HL-60/S4 (cell line): ENCODE measurements around the gene CDKAL1.

Experiments used
- in situ Hi-C: fragments of 300-500 bp; cut with MboI; formaldehyde crosslinking; loops from 2 replicates; pipeline ENCODE4 v1.14.3; 2022; ENCODE audit warnings: low sequenced_read_pairs

The CDKAL1 gene

DNA sequence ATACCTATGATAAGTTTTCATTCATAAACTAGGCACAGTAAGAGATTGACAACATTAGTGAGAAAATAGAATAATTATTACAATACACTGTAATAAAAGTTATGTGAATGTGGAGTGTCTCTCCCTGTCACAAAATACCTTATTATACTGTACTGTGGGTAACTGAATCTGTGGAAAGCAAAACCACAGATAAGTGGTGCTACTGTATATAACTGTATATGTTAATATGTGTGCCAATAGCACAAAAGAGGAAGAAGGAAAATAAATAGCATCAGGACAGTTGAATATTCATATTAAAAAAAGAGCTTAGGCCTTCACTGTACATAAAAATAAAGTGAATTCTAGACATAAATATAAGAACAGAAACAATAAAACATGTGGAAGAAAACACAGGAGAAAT, 243.5 kb downstream of the CDKAL1 start:
- in situ Hi-C loops: no loop called here

GRCh38 chr6:20778459-20778858, 244.2 kb downstream of the CDKAL1 start:
- in situ Hi-C loops: no loop called here

DNA sequence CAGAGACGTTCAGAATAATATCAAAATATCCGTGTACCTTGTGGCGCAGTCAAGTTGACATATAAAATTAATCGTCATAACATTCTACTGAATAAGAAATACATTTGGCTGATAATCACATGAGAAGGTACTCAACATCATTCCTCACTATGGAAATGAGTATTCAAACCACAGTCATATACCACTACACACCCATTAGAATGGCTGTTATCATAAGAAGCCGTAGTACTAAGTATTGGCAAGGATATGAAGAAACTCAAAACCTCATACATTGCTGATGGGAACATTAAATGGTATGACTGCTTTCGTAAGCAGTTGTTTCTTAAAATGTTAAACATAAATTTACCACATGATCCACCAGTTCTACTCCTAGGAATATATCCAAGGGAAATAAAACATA, 244.7 kb downstream of the CDKAL1 start:
- in situ Hi-C loops: no loop called here

GRCh38 chr6:20789162-20789561, 254.9 kb downstream of the CDKAL1 start:
- in situ Hi-C loops: no loop called here

DNA sequence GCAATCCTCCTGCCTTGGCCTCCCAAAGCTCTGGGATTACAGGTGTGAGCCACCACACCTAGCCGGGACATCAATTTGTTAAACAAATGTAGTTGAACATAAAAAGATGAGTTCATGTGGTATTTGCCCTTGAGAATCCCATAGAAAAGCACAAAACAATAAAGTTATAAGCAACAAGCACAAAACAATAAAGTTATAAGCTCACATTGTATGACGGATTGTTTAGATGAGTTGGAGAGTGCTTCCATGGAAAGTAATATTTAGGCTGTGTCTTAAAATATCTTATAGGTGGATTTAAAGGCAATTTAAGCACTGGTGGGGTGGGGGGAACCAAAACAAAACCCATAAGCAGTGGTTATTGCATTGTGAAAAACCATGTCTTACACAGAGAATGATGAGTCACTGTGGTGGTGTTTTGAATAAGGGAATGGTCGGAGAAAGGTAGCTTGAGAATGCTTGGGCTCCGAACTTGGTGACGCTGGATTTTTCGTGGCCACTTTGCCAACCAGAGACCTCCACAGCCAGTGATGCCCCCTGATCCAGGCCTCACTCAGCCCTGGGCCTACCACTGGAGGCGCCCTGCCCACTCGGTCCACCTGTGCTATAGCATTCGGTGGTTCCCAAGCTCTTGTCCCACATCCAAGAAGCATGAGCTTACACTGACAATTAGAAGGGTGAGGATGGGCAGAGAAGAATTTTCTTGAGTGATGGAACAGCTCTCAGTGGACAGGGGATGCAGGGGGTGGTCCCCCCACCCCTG, 256.0 kb downstream of the CDKAL1 start:
- in situ Hi-C loops: no loop called here

DNA sequence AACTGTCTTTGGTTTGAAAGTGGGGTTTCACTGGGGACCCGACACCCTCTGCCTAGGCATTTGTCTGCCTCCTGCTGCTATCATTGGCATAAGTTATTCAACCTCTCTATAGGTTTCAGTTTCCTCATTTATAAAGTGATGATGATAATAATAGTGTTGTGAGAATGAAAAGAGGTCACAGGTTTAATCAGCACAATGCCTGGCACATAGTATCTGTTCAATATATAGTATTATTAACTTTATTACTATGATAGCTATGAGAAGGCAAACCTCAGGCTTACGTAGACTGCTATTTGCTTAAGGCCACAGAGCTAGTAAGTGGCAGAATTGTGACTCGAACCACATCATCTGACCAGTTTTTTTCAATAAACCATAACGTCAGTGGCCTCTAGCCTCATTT, 256.8 kb downstream of the CDKAL1 start:
- in situ Hi-C loops: no loop called here

GRCh38 chr6:20791944-20792343, 257.7 kb downstream of the CDKAL1 start:
- in situ Hi-C loops: no loop called here

DNA sequence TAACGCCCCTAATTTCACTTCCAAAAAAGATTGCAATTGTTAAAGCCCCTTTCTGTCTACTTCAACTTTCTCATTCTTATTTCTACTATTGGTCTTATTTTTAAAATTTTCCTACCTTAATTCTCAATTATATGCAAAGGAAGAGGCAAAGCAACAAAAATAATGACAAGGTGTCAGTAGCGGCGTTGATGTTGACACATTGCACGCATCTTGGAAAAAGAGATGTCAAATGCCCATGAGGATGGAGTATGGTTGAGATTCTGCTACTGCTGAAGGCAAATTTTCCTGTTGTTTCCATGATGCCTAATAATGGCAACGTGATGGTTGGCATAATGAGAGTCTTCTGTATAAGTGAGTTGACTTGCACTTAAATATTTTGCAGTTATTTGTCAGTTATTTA, 258.9 kb downstream of the CDKAL1 start:
- in situ Hi-C loops: no loop called here

DNA sequence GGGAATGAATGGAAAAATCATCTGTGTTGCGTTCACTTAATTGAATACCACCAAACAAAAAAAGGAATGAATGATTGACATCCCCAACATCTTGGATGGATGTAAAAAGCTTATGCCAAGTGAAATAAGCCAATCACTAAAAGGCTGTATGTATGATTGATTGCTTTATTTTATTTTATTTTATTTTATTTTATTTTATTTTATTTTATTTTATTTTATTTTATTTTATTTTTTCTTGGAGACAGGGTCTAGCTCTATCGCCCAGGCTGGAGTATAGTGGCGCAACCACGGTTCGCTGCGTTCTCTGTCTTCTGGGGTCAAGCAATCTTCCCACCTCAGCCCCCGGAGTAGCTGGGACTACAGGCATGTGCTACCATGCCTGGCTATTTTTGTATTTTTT, 263.3 kb downstream of the CDKAL1 start:
- in situ Hi-C loops: no loop called here

DNA sequence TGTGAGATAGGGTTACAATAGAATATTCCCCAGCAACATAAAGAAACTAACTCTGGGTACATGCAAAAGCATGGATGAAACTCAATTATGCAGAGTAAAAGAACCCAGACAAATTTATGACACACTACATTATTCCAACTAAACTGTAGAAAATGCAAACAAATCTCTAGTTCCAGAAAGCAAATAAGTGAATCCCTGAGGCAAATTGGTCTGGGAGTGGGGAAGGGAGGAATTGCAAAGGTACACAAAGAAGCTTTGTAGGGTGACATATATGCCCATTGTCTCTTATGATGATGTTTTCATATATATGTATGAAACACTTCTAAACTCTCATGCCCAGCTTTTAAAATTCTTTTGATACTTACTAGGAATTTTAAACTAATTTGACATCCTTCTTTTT, 266.0 kb downstream of the CDKAL1 start:
- in situ Hi-C loops: no loop called here

DNA sequence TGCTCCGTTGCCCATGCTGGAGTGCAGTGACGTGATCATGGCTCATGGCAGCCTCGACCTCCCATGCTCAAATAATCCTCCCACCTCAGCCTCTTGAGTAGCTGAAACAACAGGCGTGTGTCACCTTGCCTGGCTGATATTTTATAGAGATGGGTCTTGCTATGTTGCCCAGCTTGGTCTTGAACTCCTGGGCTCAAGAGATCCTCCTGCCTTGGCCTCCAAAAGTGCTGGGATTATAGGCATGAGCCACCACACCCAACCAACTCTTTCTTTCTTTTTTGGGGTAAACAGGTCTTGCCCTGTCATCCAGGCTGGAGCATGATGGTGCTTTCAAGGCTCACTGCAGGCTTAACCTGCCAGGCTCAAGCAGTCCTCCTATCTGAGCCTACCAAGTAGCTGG, 266.4 kb downstream of the CDKAL1 start:
- in situ Hi-C loops: no loop called here

- in situ Hi-C loops: no loop called here
These were observed 267.3 kb downstream of the CDKAL1 start for GRCh38 chr6:20801595-20801994.

GRCh38 chr6:20802596-20802995, 268.3 kb downstream of the CDKAL1 start:
- in situ Hi-C loops: no loop called here

GRCh38 chr6:20805021-20805420, 270.8 kb downstream of the CDKAL1 start:
- in situ Hi-C loops: no loop called here

DNA sequence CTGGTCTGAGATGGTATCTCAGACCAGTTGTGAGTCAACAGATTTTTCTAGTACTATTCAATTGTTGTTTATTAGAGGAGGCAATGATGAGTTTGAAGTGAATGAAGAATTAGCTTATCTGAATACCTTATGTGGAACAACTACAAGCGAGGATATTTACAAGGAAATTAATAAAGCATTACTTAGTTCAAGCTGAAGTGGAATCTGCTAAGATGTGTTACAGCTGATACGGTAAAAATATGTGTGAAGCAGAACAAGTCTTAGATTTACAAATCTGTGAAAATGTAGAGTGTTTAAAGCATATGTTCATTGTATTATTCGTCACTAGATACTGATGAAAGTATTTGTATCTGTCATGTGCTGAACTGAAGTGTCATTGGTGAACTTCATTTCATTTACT, 272.4 kb downstream of the CDKAL1 start:
- in situ Hi-C loops: no loop called here

- in situ Hi-C loops: no loop called here
These were observed 274.2 kb downstream of the CDKAL1 start for GRCh38 chr6:20808439-20808838.

GRCh38 chr6:20808924-20809323, 274.7 kb downstream of the CDKAL1 start:
- in situ Hi-C loops: no loop called here

DNA sequence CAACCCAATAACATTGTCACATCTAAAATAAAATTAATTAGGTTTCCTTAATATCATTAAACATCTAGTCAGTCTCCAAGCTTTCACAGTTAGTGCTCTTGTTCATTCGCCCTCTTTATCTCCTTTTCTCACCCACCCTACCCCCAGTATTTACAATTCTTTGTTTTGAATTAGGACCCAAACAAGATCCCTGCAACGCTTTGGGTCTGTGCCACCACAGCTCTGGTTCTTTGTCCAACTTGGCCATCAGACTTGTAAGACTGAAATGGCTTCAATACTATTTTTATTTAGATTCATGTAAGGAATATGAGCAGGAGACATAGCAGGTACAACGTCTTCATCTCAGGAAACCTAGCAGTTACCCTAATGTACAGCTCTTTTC, 276.5 kb downstream of the CDKAL1 start:
- in situ Hi-C loops: no loop called here

DNA sequence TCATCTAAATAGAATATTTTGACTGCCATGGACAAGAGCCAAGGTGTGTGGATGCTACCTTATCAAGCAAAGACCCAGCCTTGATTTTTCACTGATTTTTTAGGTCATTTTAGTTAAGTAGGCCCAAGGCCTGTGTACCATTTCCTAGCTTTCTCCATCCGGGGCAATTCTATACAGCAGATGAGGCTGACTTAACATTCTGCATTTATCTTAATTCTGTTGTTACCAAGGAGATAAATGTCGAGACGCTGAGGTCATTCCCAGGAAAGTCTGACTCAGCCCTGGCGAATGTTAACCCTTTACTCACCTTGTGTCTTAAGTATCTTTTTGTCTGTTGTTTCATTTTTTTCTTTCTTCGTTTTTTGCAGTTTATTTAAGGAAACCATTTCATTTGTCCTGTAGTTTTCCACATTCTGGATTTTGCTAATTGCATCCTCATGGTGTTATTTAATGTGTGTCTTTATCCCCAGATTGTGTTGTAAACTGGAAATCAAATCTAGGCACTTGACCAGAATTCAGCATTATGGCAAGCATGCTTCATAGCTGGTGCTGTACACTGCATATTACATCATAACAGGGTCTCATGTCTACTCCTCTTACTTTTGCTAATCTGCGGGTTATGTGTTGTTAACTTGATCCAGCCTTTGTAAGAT, 277.0 kb downstream of the CDKAL1 start:
- in situ Hi-C loops: no loop called here

DNA sequence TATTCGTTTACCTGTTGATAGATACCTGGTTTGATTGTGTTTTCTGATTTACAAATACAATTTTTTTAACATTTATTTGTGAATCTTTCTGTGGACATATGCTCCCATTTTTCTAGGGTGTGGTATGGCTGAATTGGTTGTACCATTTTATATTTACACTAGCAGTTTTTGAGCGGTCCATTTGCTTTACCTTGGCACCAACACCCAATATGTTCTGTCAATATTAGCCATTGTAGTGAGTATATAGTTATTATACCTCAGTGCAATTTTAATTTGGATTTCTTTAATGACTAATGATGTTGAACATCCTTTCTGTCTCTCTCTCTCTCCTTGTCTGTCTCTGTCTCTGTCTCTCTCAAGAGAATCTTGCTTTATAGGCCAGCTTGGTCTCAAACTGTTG, 278.5 kb downstream of the CDKAL1 start:
- in situ Hi-C loops: no loop called here

DNA sequence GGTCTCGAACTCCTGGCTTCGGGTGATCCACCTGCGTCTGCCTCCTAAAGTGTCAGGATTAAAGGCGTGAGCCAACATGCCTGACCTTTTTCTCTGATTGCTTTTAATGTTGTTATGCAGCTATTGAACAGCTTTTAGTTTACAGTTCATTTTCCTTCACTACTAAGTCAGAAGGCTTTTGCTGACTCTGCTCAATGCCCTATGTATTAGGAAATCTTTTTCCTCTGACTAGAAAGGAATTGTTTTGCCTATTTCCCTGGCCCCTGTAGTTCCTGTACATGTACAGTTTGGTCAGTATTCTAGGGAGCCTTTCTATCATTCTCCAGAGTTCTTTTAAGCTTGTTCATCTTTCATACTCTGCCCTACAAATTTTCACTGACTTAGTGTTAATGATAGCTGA, 280.2 kb downstream of the CDKAL1 start:
- in situ Hi-C loops: no loop called here

- in situ Hi-C loops: no loop called here
These were observed 281.9 kb downstream of the CDKAL1 start for GRCh38 chr6:20816126-20816525.

- in situ Hi-C loops: no loop called here
These were observed 283.6 kb downstream of the CDKAL1 start for GRCh38 chr6:20817806-20818320.
